Measurements from ENCODE around the gene STMN1.

GRCh38 chr1:25866288-25866687, 39.9 kb downstream of the STMN1 start:
- no peak for TF ChIP-seq CTCF (IDR thresholded peaks at IDR 0.05)
- no peak for TF ChIP-seq POLR2A (IDR thresholded peaks at IDR 0.05)

Measured in heart left ventricle (tissue), 13 donors.